Mammary microvascular endothelial cell (primary cell): ENCODE data around the gene TRMT61A. TPM values are rescaled to one million over a fixed set of nuclear protein-coding genes. Genes with fewer than 3 reads are reported as not detected.

Experiments
- total RNA-seq: library from RNA; depleted of rRNA; stranded (reverse); fragments of >200 nt; gene quantifications from 2 replicates; pipeline ENCODE4 v1.2.3, GENCODE V29; 2015

Gene TRMT61A
- total RNA-seq, result 11.0 and 11.1 TPM in 2 replicates

GRCh38 chr14:103528587-103529382, at the start of gene TRMT61A:
TRMT61A (plus strand) TSS chr14:103529196; CDS start chr14:103529979, 783 bp downstream.

GRCh38 chr14:103522649-103523574, 6.1 kb upstream of the TRMT61A start, which contains the start of gene CKB:
CKB (minus strand) TSS chr14:103522830; CDS start chr14:103522493, 337 bp downstream.

GRCh38 chr14:103562429-103563225, 33.6 kb downstream of the TRMT61A start, which contains the start of the genes BAG5 and COA8:
BAG5 (minus strand) TSS chr14:103562657; CDS start chr14:103561164, 1,493 bp downstream.
COA8 (plus strand) TSS chr14:103562960; CDS start chr14:103563002, 42 bp downstream.

Other genes with a start within 250 kb of the TRMT61A start
- gene EIF5, start 195.0 kb upstream of the TRMT61A start, total RNA-seq, result 225 and 282 TPM in 2 replicates
- gene MARK3, start 143.8 kb upstream of the TRMT61A start, total RNA-seq, result 46.6 and 51.9 TPM in 2 replicates
- 1.7 and 2.7 TPM in 2 replicates for gene CKB, start 6.4 kb upstream of the TRMT61A start, total RNA-seq
- 21.3 and 27.7 TPM in 2 replicates for gene BAG5, start 33.5 kb downstream of the TRMT61A start, total RNA-seq
- 34.7 and 39.6 TPM in 2 replicates for gene COA8, start 33.8 kb downstream of the TRMT61A start, total RNA-seq
- gene KLC1, start 100.0 kb downstream of the TRMT61A start, total RNA-seq, result 236 and 252 TPM in 2 replicates
- gene XRCC3, start 186.3 kb downstream of the TRMT61A start, total RNA-seq, result 24.7 and 32.0 TPM in 2 replicates
- 77.7 and 90.2 TPM in 2 replicates for gene ZFYVE21, start 186.6 kb downstream of the TRMT61A start, total RNA-seq